HEK293 (cell line): ENCODE results near the gene P4HA1.

Source experiments
- CTCF ChIA-PET: fragments of 350-600 bp; formaldehyde crosslinking; extraction: SDS; loops from one replicate; lab custom pipeline; 2021; ENCODE audit warnings: antibody characterized with exemption; lab: Yijun Ruan, JAX
- POLR2A ChIA-PET: fragments of 300-600 bp; formaldehyde crosslinking; extraction: SDS; loops from one replicate; lab custom pipeline; 2020; ENCODE audit warnings: antibody characterized with exemption, inconsistent platforms; lab: Yijun Ruan, JAX
- H3K27ac ChIP-seq: fragments of 200-500 bp; sonication (Bioruptor generic); 2 replicates; pipeline ENCODE4 v1.5.1; 2014; ENCODE audit warnings: low read depth, low read length, control low read depth, inconsistent platforms; ENCODE audit errors: extremely low read depth
- H3K36me3 ChIP-seq, 2 experiments: fragments of 200-500 bp in 1 of 2; sonication (Bioruptor generic) in 1 of 2; 1 replicate in 1 of 2; 2 replicates in 1 of 2; pipeline ENCODE4 v1.5.1; 2014 to 2017; ENCODE audit warnings: inconsistent platforms in 2 of 2, low read length in 2 of 2; ENCODE audit not compliant: control insufficient read depth in 2 of 2, insufficient read depth in 1 of 2
- H3K4me1 ChIP-seq: fragments of 200-500 bp; sonication (Bioruptor generic); 2 replicates; pipeline ENCODE4 v1.5.1; 2014; ENCODE audit warnings: mild to moderate bottlenecking, low read length, inconsistent platforms; ENCODE audit not compliant: control insufficient read depth, insufficient read depth
- H3K4me3 ChIP-seq: 2 replicates; pipeline ENCODE4 v1.5.1; 2011; ENCODE audit warnings: low read depth, mild to moderate bottlenecking, control low read depth, low read length, moderate library complexity
- H3K9me3 ChIP-seq: fragments of 200-500 bp; sonication (Bioruptor generic); 2 replicates; pipeline ENCODE4 v1.5.1; 2014; ENCODE audit warnings: low read depth, low read length, inconsistent platforms; ENCODE audit not compliant: control insufficient read depth, insufficient read depth
- BCL11A ChIP-seq: fragments of 450-650 bp; formaldehyde crosslinking; IDR thresholded peaks from 2 replicates; pipeline ENCODE4 v1.5.1; 2016; ENCODE audit warnings: low read depth, missing biosample characterization, missing genetic modification characterization
- CTCF ChIP-seq: fragments of 450-650 bp; formaldehyde crosslinking; IDR thresholded peaks from 2 replicates; pipeline ENCODE4 v1.5.1; 2016; ENCODE audit warnings: missing biosample characterization, missing genetic modification characterization
- FEZF1 ChIP-seq: fragments of 450-650 bp; formaldehyde crosslinking; IDR thresholded peaks from 2 replicates; pipeline ENCODE4 v1.5.1; 2016; ENCODE audit warnings: missing biosample characterization, missing genetic modification characterization
- KLF7 ChIP-seq: fragments of 450-650 bp; formaldehyde crosslinking; IDR thresholded peaks from 2 replicates; pipeline ENCODE4 v1.5.1; 2016; ENCODE audit warnings: missing biosample characterization, missing genetic modification characterization, borderline replicate concordance
- MEIS1 ChIP-seq: sonication (generic); formaldehyde crosslinking; IDR thresholded peaks from 2 replicates; pipeline ENCODE4 v1.8.1; 2022; ENCODE audit warnings: missing genetic modification reagents, mild to moderate bottlenecking, borderline replicate concordance
- OSR2 ChIP-seq: fragments of 450-650 bp; formaldehyde crosslinking; IDR thresholded peaks from 2 replicates; pipeline ENCODE4 v1.5.1; 2016; ENCODE audit warnings: missing biosample characterization, missing genetic modification characterization
- WT1 ChIP-seq: fragments of 450-650 bp; formaldehyde crosslinking; IDR thresholded peaks from 2 replicates; pipeline ENCODE4 v1.5.1; 2016; ENCODE audit warnings: missing biosample characterization, missing genetic modification characterization
- ZBTB1 ChIP-seq: fragments of 450-650 bp; formaldehyde crosslinking; IDR thresholded peaks from 2 replicates; pipeline ENCODE4 v1.5.1; 2016; ENCODE audit warnings: missing biosample characterization, missing genetic modification characterization
- ZBTB6 ChIP-seq: fragments of 450-650 bp; formaldehyde crosslinking; IDR thresholded peaks from 2 replicates; pipeline ENCODE4 v1.5.1; 2017; ENCODE audit warnings: missing biosample characterization, missing genetic modification characterization
- ZNF148 ChIP-seq: fragments of 450-650 bp; formaldehyde crosslinking; IDR thresholded peaks from 2 replicates; pipeline ENCODE4 v1.5.0; 2017; ENCODE audit warnings: missing biosample characterization, missing genetic modification characterization, borderline replicate concordance
- ZNF175 ChIP-seq: fragments of 450-650 bp; formaldehyde crosslinking; IDR thresholded peaks from 2 replicates; pipeline ENCODE4 v1.5.1; 2016; ENCODE audit warnings: missing biosample characterization, missing genetic modification characterization
- ZNF19 ChIP-seq: fragments of 450-650 bp; formaldehyde crosslinking; IDR thresholded peaks from 2 replicates; pipeline ENCODE4; 2016; ENCODE audit warnings: missing biosample characterization, missing genetic modification characterization, low read depth
- ZNF202 ChIP-seq: fragments of 450-650 bp; formaldehyde crosslinking; IDR thresholded peaks from 2 replicates; pipeline ENCODE4 v1.5.1; 2016; ENCODE audit warnings: missing biosample characterization, missing genetic modification characterization, borderline replicate concordance
- ZNF274 ChIP-seq, 2 experiments: fragments of 200-500 bp in 1 of 2; fragments of 450-650 bp in 1 of 2; sonication (Bioruptor generic) in 1 of 2; formaldehyde crosslinking in 1 of 2; IDR thresholded peaks; 2 replicates each; pipeline versions ENCODE4 v1.5.1 to v1.6.1; 2014 to 2016; ENCODE audit warnings: borderline replicate concordance in 1 of 2, inconsistent platforms in 1 of 2, low read length in 1 of 2, missing biosample characterization in 1 of 2, missing genetic modification characterization in 1 of 2
- ZNF311 ChIP-seq: fragments of 450-650 bp; formaldehyde crosslinking; IDR thresholded peaks from 2 replicates; pipeline ENCODE4 v1.5.1; 2017; ENCODE audit warnings: missing biosample characterization, missing genetic modification characterization, borderline replicate concordance
- ZNF449 ChIP-seq: fragments of 450-650 bp; formaldehyde crosslinking; IDR thresholded peaks from 2 replicates; pipeline ENCODE4 v1.5.1; 2017; ENCODE audit warnings: missing biosample characterization, mild to moderate bottlenecking, missing genetic modification characterization, moderate library complexity
- ZNF501 ChIP-seq: fragments of 450-650 bp; formaldehyde crosslinking; IDR thresholded peaks from 2 replicates; pipeline ENCODE4 v1.5.1; 2016; ENCODE audit warnings: missing biosample characterization, missing genetic modification characterization
- ZNF521 ChIP-seq: fragments of 450-650 bp; formaldehyde crosslinking; IDR thresholded peaks from 2 replicates; pipeline ENCODE4 v1.5.1; 2017; ENCODE audit warnings: missing biosample characterization, mild to moderate bottlenecking, missing genetic modification characterization
- ZNF548 ChIP-seq: fragments of 450-650 bp; formaldehyde crosslinking; IDR thresholded peaks from 2 replicates; pipeline ENCODE4 v1.5.1; 2016; ENCODE audit warnings: missing biosample characterization, missing genetic modification characterization
- ZNF549 ChIP-seq: fragments of 450-650 bp; IDR thresholded peaks from 2 replicates; pipeline ENCODE4 v1.5.1; 2018; ENCODE audit warnings: missing biosample characterization, missing genetic modification characterization, mild to moderate bottlenecking, inconsistent platforms, moderate library complexity
- ZNF560 ChIP-seq: fragments of 450-650 bp; formaldehyde crosslinking; IDR thresholded peaks from 2 replicates; pipeline ENCODE4 v1.5.1; 2017; ENCODE audit warnings: missing biosample characterization, missing genetic modification characterization, borderline replicate concordance
- ZNF600 ChIP-seq: fragments of 450-650 bp; formaldehyde crosslinking; IDR thresholded peaks from 2 replicates; pipeline ENCODE4 v1.5.1; 2016; ENCODE audit warnings: missing biosample characterization, missing genetic modification characterization
- ZNF692 ChIP-seq: fragments of 450-650 bp; formaldehyde crosslinking; IDR thresholded peaks from 2 replicates; pipeline ENCODE4 v1.5.1; 2016; ENCODE audit warnings: missing biosample characterization, missing genetic modification characterization

Gene P4HA1

GRCh38 chr10:73018632-73019031 is 78.0 kb downstream of the P4HA1 start:
- no peaks in the 10 kb centered on the region for H3K9me3 ChIP-seq
- H3K4me1 ChIP-seq = no peaks in the 10 kb centered on the region
- TF ChIP-seq CTCF (peak; percentile 21; the same call in 1 of the 2 replicates), ZNF449 (tag by site-specific recombination) (no peak)
- H3K27ac ChIP-seq = no peak overlapping the region
- no peak overlapping the region for H3K4me3 ChIP-seq
- CTCF ChIA-PET = no interaction called here
- peaks cover 19 to 43% of the 10 kb centered on the region in 2 experiments; a peak in 2 of 3 replicates for H3K36me3 ChIP-seq
- POLR2A ChIA-PET = no interaction called here

GRCh38 chr10:73017955-73018480 is 78.6 kb downstream of the P4HA1 start:
- ChIA-PET POLR2A (no interaction called here), CTCF (interaction anchor here (0.5 kb wide), 1 partner anchor 428 kb away, joined by 3 read pairs; no protein-coding TSS in a partner anchor)
- no peak for TF ChIP-seq ZNF560
- TF ChIP-seq FEZF1 = no peak
- TF ChIP-seq ZBTB6 (tag by site-specific recombination) = no peak
- no peak for TF ChIP-seq ZNF19
- TF ChIP-seq MEIS1 (CRISPR knock-in tag) = no peak
- Histone ChIP-seq H3K9me3 (no peaks in the 10 kb centered on the region), H3K4me3 (no peak overlapping the region), H3K27ac (no peak overlapping the region), H3K36me3 (peaks cover 19 to 47% of the 10 kb centered on the region in 2 experiments; a peak in 2 of 3 replicates), H3K4me1 (no peaks in the 10 kb centered on the region)

GRCh38 chr10:73015779-73016178 is 80.9 kb downstream of the P4HA1 start:
- ChIA-PET CTCF (no interaction called here), POLR2A (no interaction called here)
- no peak overlapping the region for H3K27ac ChIP-seq
- H3K4me1 ChIP-seq = no peaks in the 10 kb centered on the region
- TF ChIP-seq KLF7 (no peak), ZNF202 (tag by site-specific recombination) (no peak), ZNF148 (tag by site-specific recombination) (no peak), WT1 (tag by site-specific recombination) (no peak), OSR2 (tag by site-specific recombination) (no peak), ZBTB1 (no peak), ZNF692 (no peak), ZNF311 (no peak), ZNF274 (IDR thresholded peaks at IDR 0.05; ENCODE audit: low read length) (no peak), ZNF274 (tag by site-specific recombination; IDR thresholded peaks at IDR 0.05; ENCODE audit: borderline replicate concordance) (no peak), ZNF501 (tag by site-specific recombination) (no peak), ZNF549 (tag by site-specific recombination) (no peak), ZNF521 (no peak), ZNF175 (tag by site-specific recombination) (no peak), ZNF548 (tag by site-specific recombination) (no peak), ZNF600 (tag by site-specific recombination) (no peak), BCL11A (tag by site-specific recombination) (no peak)
- TF ChIP-seq, all 188 proteins: peak for 0
- peaks cover 32 to 43% of the 10 kb centered on the region in 2 experiments for H3K36me3 ChIP-seq
- no peaks in the 10 kb centered on the region for H3K9me3 ChIP-seq
- no peak overlapping the region for H3K4me3 ChIP-seq
